ENCODE measurements around the gene GNAO1. TPM values are rescaled to one million over a fixed set of nuclear protein-coding genes. Genes with fewer than 3 reads are reported as not detected.

Gene GNAO1
- polyA plus RNA-seq, 1 of the 3 experiments (the other 2 are of a cell fraction), result 0.30 TPM

- H4K20me1 ChIP-seq (ENCODE audit: insufficient read depth), result no peaks in the 10 kb centered on the region
- no peaks in the 10 kb centered on the region for H3K9me2 ChIP-seq
- ChIA-PET POLR2A (interaction anchor here (1.0 kb wide), 1 partner anchor 333 kb away, joined by 3 read pairs; the partner anchor contains the start of gene MT1X), CTCF (interaction anchor here (0.9 to 2.9 kb wide), 4 partner anchors 10 to 31 kb away, joined by 3 to 12 read pairs (median 4); no protein-coding TSS in a partner anchor)
- H3K4me1 ChIP-seq (ENCODE audit: control insufficient read depth in 1 of 2, insufficient read depth in 2 of 2, low read depth in 1 of 2, low read length in 1 of 2), result peaks cover 0 to 16% of the 10 kb centered on the region in 2 experiments; a peak in 1 of 4 replicates
- H2AFZ ChIP-seq (ENCODE audit: low read depth), result no peak overlapping the region
- no peak for DNase-seq
- no peaks in the 10 kb centered on the region for H3K36me3 ChIP-seq (replicated peaks in 1 of 2; ENCODE audit: control insufficient read depth in 1 of 2, insufficient read depth in 2 of 2, low read length in 1 of 2)
- H3K4me3 ChIP-seq (ENCODE audit: low read depth in 2 of 2, low read length in 1 of 2), result no peak overlapping the region
- H3K27ac ChIP-seq (ENCODE audit: low read depth in 2 of 2, low read length in 1 of 2), result no peak overlapping the region; a peak in 1 of 4 replicates
- 50% methylated on average over 2 of the region's 2 CpGs for WGBS (ENCODE audit: low lambda C conversion rate)
- H3K4me2 ChIP-seq, result no peak overlapping the region
- H3K9me3 ChIP-seq, result no peaks in the 10 kb centered on the region
- TF ChIP-seq TCF12 (IDR thresholded peaks at IDR 0.05), result no peak
- no peak for TF ChIP-seq FOXM1 (IDR thresholded peaks at IDR 0.05; ENCODE audit: low read depth)
- no peak for TF ChIP-seq USF1 (IDR thresholded peaks at IDR 0.05; ENCODE audit: borderline replicate concordance, low read depth)
- no peak for TF ChIP-seq GATA2 (CRISPR knock-in tag; IDR thresholded peaks at IDR 0.05)
- TF ChIP-seq MEF2A (IDR thresholded peaks at IDR 0.05; ENCODE audit: borderline replicate concordance, low read depth), result no peak
- TF ChIP-seq SIN3A (IDR thresholded peaks at IDR 0.05; ENCODE audit: borderline replicate concordance, low read depth, low read length), result no peak
- TF ChIP-seq EZH2phosphoT487 (IDR thresholded peaks at IDR 0.05; ENCODE audit: borderline replicate concordance, low read depth), result no peak
- no peak for TF ChIP-seq YY1 (IDR thresholded peaks at IDR 0.05; ENCODE audit: low read depth)
- TF ChIP-seq MAX (IDR thresholded peaks at IDR 0.05; ENCODE audit: low read depth), result no peak
- no peak for TF ChIP-seq CTCF (IDR thresholded peaks at IDR 0.05)
- no peak for TF ChIP-seq CHD2 (IDR thresholded peaks at IDR 0.05; ENCODE audit: low read length, partially characterized antibody)
- no peaks in the 10 kb centered on the region for H3K79me2 ChIP-seq (ENCODE audit: insufficient read depth)
- no peak overlapping the region for H3K9ac ChIP-seq
- no peaks in the 10 kb centered on the region for H3F3A ChIP-seq (replicated peaks; ENCODE audit: insufficient read depth)
- H3K27me3 ChIP-seq (ENCODE audit: insufficient read depth), result no peaks in the 10 kb centered on the region
Measured at GRCh38 chr16:56349086-56349415, 157.8 kb downstream of the GNAO1 start.

- CTCF ChIA-PET, result interaction anchor here (0.9 to 2.9 kb wide), 6 partner anchors 8 to 406 kb away, joined by 3 to 12 read pairs (median 4); no protein-coding TSS in a partner anchor
- Histone ChIP-seq H3K79me2 (ENCODE audit: insufficient read depth) (no peaks in the 10 kb centered on the region), H3K9me3 (no peaks in the 10 kb centered on the region), H3K36me3 (replicated peaks in 1 of 2; ENCODE audit: control insufficient read depth in 1 of 2, insufficient read depth in 2 of 2, low read length in 1 of 2) (no peaks in the 10 kb centered on the region), H3K4me1 (ENCODE audit: control insufficient read depth in 1 of 2, insufficient read depth in 2 of 2, low read depth in 1 of 2, low read length in 1 of 2) (peaks cover 0 to 16% of the 10 kb centered on the region in 2 experiments; a peak in 1 of 4 replicates), H3K4me3 (ENCODE audit: low read depth in 2 of 2, low read length in 1 of 2) (no peak overlapping the region), H3K27me3 (ENCODE audit: insufficient read depth) (no peaks in the 10 kb centered on the region), H3K9ac (no peak overlapping the region), H4K20me1 (ENCODE audit: insufficient read depth) (no peaks in the 10 kb centered on the region), H3K27ac (ENCODE audit: low read depth in 2 of 2, low read length in 1 of 2) (no peak overlapping the region; a peak in 1 of 4 replicates), H3K4me2 (no peak overlapping the region), H3K9me2 (no peaks in the 10 kb centered on the region), H3F3A (replicated peaks; ENCODE audit: insufficient read depth) (no peaks in the 10 kb centered on the region), H2AFZ (ENCODE audit: low read depth) (no peak overlapping the region)
- no peak for DNase-seq
- WGBS (ENCODE audit: low lambda C conversion rate), result 80% methylated on average over 16 of the region's 16 CpGs
- POLR2A ChIA-PET, result interaction anchor here (1.0 kb wide), 1 partner anchor 332 kb away, joined by 3 read pairs; the partner anchor contains the start of gene MT1X
- TF ChIP-seq POLR2AphosphoS5 (IDR thresholded peaks at IDR 0.05; ENCODE audit: low read depth, low read length), result no peak
- no peak for TF ChIP-seq MEF2A (IDR thresholded peaks at IDR 0.05; ENCODE audit: borderline replicate concordance, low read depth)
- TF ChIP-seq FOSL2 (IDR thresholded peaks at IDR 0.05; ENCODE audit: borderline replicate concordance, low read depth), result no peak
- no peak for TF ChIP-seq FOXM1 (IDR thresholded peaks at IDR 0.05; ENCODE audit: low read depth)
- TF ChIP-seq RAD21 (IDR thresholded peaks at IDR 0.05; ENCODE audit: low read length), result no peak
- no peak for TF ChIP-seq GABPA (IDR thresholded peaks at IDR 0.05; ENCODE audit: low read depth)
- TF ChIP-seq SIN3A (IDR thresholded peaks at IDR 0.05; ENCODE audit: borderline replicate concordance, low read depth, low read length), result no peak
- no peak for TF ChIP-seq CHD2 (IDR thresholded peaks at IDR 0.05; ENCODE audit: low read length, partially characterized antibody)
- no peak for TF ChIP-seq REST (IDR thresholded peaks at IDR 0.05; ENCODE audit: low read depth, low read length)
- no peak for TF ChIP-seq RFX5 (IDR thresholded peaks at IDR 0.05; ENCODE audit: low read length)
- no peak for TF ChIP-seq ZBTB33 (IDR thresholded peaks at IDR 0.05; ENCODE audit: borderline replicate concordance, low read depth)
- TF ChIP-seq TEAD4 (IDR thresholded peaks at IDR 0.05; ENCODE audit: borderline replicate concordance, insufficient read depth), result no peak
Measured at GRCh38 chr16:56349711-56350161, 158.4 kb downstream of the GNAO1 start.
